Activated T-helper 1 cell treated with Interleukin-2 at 50 U/mL for 16 hours (primary cell): ENCODE results near the gene SCN4A.
"Not testable (repeated sequence)": the region's sequence is repeated elsewhere in the genome, so short reads cannot be mapped to it uniquely, and the experiment has no call there.

Experiments used
- DNase-seq: peaks from one replicate; pipeline ENCODE4 v3.0.0-alpha.2; 2020; ENCODE audit warnings: low read depth

SCN4A gene

GRCh38 chr17:63972796-63973195 is at the start of gene SCN4A:
Gene SCN4A (minus strand): TSS chr17:63972918. CDS start chr17:63972841, 77 bp downstream.
- no peak for DNase-seq

GRCh38 chr17:64020056-64020766 is 47.5 kb upstream of the SCN4A start, which contains the start of gene ICAM2:
Gene ICAM2 (minus strand): TSS chr17:64020633. CDS start chr17:64006691, 13,942 bp downstream.
- DNase-seq, result peak; percentile 84

DNA sequence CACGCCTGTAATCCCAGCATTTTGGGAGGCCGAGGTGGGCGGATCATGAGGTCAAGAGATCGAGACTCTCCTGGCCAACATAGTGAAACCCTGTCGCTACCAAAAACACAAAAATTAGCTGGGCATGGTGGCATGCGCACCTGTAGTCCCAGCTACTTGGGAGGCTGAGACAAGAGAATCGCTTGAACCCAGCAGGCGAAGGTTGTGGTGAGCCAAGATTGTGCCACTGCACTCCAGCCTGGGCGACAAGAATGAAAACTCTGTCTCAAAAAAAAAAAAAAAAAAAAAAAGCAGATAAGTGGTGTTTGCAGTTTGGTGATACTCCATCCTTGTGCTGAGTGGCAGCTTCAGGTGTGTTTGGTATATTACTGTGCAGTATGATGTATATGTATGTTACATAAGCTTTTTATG is 46.8 kb upstream of the SCN4A start:
- not testable (repeated sequence) for DNase-seq

DNA sequence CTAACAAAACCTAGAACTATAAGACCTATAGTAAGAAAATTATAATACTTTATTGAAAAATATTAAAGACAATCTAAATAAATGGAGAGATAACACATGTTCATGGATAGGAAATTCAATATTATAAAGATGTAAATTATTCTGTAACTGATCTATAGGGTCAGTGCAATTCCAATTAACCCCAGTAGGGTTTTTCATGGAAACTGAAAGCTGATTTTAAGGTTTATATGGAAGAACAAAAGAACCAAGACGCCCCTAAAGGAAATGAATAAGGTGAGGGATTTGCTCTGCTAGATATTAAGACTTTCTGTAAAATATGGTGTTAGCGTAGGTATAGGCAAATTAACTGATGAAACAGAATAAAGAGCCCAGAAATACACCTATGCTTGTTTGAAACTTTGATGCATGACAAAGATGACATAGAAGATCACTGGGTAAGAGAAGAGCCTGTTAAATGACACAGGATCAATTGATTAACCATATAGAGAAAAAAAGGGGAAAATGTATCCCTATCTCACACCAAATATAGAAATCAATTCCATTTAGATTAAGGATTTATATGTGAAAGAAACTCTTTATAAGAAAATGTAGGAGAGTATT is 44.8 kb upstream of the SCN4A start:
- DNase-seq, result no peak

GRCh38 chr17:64016974-64017373 is 44.3 kb upstream of the SCN4A start:
- no peak for DNase-seq

GRCh38 chr17:64016231-64016784 is 43.6 kb upstream of the SCN4A start:
- no peak for DNase-seq

DNA sequence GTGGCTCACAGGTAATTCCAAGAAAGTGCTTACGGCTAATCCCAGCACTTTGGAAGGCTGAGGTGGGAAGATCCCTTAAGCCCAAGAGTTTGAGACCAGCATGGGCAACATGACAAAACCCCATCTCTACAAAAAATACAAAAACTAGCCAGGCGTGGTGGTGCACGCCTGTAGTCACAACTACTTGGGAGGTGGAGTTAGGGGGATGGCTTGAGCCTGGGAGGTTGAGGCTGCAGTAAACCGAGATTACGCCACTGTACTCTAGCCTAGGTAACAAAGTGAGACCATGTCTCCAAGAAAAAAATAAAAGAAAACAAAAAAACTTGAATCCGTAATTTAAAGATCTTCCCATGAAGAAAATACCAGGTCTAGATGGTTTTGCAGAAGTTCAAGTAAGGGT is 42.7 kb upstream of the SCN4A start:
- DNase-seq, result no peak

DNA sequence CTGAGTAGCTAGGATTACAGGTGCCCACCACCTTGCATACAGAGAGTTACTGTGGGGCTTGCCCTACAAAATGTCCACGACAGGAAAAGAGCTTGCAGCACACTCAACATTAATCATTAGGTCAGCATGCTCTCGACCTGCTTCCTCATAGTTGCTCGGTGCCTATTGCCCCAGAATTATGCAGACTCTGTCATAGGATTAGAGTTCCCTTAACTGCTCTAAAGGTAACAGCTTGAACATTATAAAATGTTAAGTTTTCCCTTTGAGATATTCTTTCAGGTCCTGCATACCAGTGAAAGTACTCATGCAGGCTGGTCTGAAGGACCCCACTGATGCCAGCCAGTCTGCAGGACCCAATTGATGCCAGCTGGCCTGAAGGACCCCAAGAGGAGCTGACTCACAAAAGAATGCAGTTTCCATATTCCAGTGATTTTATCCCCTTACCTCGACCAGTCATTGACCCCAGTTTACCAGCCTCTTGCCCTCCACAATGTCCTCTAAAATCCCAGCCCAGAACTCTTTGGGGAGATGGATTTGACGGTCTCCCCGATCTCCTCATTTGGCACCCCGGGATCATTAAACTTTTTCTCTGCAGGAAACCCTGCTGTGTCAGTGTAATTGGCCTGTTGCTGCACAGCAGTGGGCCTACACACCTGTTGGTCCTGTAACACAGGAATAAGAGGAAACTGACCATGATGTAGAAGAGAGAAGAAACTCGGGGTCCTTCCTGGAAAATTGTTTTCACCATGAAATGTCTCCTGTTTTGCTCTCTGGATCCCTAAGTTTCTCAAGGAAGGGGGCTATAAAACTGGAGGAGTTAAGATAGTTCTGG is 37.1 kb upstream of the SCN4A start:
- no peak for DNase-seq

DNA sequence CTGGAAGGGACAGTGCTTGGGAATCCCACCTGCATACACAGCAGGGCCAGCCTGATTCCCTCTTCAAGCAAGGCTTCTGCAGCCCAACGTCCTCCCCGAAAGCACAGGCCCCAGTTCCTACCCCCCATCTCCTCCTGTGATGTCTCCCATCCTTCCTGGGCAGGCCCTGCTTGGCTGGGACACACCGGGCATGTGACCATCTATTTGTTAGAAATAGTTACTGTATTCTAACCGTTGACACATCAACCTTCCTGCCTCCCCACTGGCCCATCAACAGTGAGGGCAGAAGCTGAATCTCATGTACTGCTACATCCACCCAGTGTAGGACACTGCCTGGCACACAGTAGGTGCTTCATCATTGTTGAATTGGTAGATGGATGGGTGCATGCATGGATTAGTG is 36.1 kb upstream of the SCN4A start:
- no peak for DNase-seq

DNA sequence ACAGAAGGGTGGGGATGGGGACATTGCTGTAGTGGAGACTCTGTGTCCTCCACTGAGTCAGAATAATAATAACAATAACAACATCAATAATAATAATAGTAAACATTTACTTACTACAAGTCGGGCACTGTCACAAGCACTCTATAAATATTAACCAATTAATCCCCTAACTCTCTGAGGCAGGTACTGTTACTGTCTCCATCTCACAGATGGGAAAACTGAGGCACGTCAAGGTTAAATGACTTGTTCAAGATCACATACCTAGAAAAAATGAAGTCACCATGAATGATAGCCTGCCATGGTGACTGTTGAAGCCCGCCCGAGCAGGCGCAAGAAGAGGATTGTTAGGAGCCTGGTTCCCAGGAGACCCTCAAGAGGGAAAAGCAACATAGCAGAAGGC is 35.6 kb upstream of the SCN4A start:
- no peak for DNase-seq

GRCh38 chr17:64007838-64008282 is 35.1 kb upstream of the SCN4A start:
- no peak for DNase-seq

- DNase-seq, result not testable (repeated sequence)
Observed at GRCh38 chr17:64007089-64007837, 34.5 kb upstream of the SCN4A start.

- no peak for DNase-seq
Observed at GRCh38 chr17:64006361-64007088, 33.8 kb upstream of the SCN4A start.

DNA sequence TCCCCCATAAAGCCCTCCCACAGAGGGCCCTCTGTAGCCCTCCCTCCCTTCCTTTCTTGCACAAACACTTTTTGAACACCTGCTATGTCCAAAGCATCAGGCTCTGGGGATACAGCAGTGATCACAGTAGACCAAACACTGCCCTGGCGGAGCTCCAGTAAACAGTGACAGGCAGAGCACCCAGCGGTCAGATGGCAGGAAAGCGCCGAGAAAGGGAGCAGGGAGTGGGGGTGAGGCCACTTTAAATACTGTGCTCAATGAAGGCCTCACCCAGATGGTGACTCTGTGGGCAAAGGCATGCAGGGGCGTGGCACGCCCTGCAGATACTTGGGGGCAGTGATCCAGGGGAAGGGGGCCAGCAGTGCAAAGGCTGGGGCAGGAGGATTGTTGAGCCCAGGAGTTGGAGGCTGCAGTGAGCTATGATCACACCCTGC is 33.0 kb upstream of the SCN4A start:
- no peak for DNase-seq

DNA sequence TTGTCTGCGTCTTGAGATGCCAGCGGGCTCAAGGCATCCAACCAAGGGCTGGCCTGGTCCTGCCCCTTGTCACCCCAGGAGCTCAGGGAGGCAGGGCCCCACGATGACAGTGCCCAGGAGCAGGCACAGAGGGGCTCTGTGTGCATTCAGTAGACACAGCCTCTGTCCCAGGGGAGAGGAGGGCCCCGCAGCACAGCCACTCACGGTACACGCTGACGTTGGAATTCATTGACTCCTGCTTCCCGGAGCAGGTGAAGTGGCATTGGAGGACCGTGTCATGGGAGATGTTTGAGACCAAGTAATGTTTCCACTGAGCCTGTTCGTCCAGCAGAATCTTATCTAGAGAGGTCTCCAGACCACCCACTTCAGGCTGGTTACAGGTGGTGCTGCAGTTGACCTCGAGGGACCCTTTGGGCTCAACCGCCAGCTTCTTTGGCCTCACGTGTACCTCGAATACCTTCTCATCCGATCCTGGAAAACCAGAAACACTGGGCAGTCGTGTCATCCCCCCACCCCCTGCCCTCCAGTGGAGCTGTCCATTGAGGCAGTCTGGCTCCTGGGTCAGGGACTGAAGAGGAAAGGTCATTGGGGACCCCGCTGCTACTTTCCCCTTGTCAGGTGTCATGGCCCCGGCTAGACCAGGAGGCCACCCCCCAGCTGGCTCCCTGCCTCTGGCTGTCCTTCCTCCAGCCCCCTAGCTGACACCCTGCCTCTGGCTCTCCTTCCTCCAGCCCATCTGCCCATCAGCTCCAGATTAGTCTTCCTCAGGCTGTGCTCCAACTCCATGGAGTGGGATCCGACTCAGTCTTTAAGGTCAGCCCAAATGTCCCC is 32.4 kb upstream of the SCN4A start:
- no peak for DNase-seq

DNA sequence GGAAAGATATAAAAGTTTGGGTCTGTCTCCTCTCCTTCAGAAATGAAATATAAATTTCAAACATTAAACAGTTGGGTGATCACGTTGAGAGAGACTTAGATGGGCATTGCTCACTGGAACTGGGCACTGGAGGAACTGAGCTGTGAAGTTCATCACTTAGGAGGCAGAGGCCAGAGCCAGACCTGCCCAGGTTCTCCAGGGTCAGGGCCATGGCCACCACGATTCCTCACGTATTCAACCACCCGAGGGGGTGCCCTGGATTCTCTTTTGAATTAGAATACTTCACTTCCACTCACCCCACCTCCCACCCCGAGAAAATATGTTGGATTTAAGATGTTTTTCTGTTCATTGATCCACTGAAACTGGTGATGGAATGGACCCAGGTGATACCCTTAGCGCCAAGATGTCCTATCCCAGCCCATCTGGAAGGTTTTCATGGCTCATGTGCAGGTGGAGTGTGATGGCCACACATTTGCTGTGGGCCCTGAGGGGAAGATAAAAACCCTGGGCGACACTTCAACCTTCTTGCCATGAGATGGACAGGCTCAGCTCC is 31.6 kb upstream of the SCN4A start:
- DNase-seq, result no peak

- DNase-seq, result no peak
Observed at GRCh38 chr17:64003526-64004121, 30.9 kb upstream of the SCN4A start.

GRCh38 chr17:64002658-64003525 is 30.2 kb upstream of the SCN4A start:
- DNase-seq, result no peak
